ENCODE results near the gene ANXA4. TPM values are rescaled to one million over a fixed set of nuclear protein-coding genes. Genes with fewer than 3 reads are reported as not detected.
"Not testable (repeated sequence)": the region's sequence is repeated elsewhere in the genome, so short reads cannot be mapped to it uniquely, and the experiment has no call there.

The ANXA4 gene
- total RNA-seq, 1 donor from 2014 or later, result 102 TPM

- ATAC-seq, result no peak
These were observed 3.1 kb downstream of the ANXA4 start for GRCh38 chr2:69745035-69745434.

GRCh38 chr2:69750246-69750645 lies 8.3 kb downstream of the ANXA4 start:
- ATAC-seq, result no peak
- DNase-seq (ENCODE audit: low spot score), result no peak

More at GRCh38 chr2:69745035-69745434, 3.1 kb downstream of the ANXA4 start:
- no peak for DNase-seq (ENCODE audit: low spot score)

GRCh38 chr2:69753659-69754363 lies 11.9 kb downstream of the ANXA4 start:
- DNase-seq (ENCODE audit: low spot score) (peak; percentile 6), ATAC-seq (peak; percentile 60)

- peak; percentile 24 for ATAC-seq
- peak; percentile 21 for DNase-seq (ENCODE audit: low spot score)
These were observed 12.7 kb downstream of the ANXA4 start for GRCh38 chr2:69754633-69755032.

GRCh38 chr2:69755862-69756467 lies 14.0 kb downstream of the ANXA4 start:
- ATAC-seq (peak; percentile 48), DNase-seq (ENCODE audit: low spot score) (peak; percentile 19)

- DNase-seq (ENCODE audit: low spot score) (no peak), ATAC-seq (no peak)
These were observed 20.1 kb downstream of the ANXA4 start for GRCh38 chr2:69762025-69762424.

GRCh38 chr2:69762513-69763494 lies 20.9 kb downstream of the ANXA4 start:
- peak; percentile 34 for DNase-seq (ENCODE audit: low spot score)
- ATAC-seq, result no peak

GRCh38 chr2:69763831-69764230 lies 21.9 kb downstream of the ANXA4 start:
- peak; percentile 12 for DNase-seq (ENCODE audit: low spot score)
- ATAC-seq, result not testable (repeated sequence)

GRCh38 chr2:69764286-69765095 lies 22.6 kb downstream of the ANXA4 start:
- ATAC-seq, result peak; percentile 33
- no peak for DNase-seq (ENCODE audit: low spot score)

GRCh38 chr2:69765096-69765380 lies 23.1 kb downstream of the ANXA4 start:
- DNase-seq (ENCODE audit: low spot score) (no peak), ATAC-seq (no peak)

GRCh38 chr2:69766014-69766413 lies 24.1 kb downstream of the ANXA4 start:
- DNase-seq (ENCODE audit: low spot score) (no peak), ATAC-seq (no peak)

GRCh38 chr2:69767034-69767433 lies 25.1 kb downstream of the ANXA4 start:
- no peak for ATAC-seq
- no peak for DNase-seq (ENCODE audit: low spot score)

GRCh38 chr2:69768235-69768634 lies 26.3 kb downstream of the ANXA4 start:
- no peak for DNase-seq (ENCODE audit: low spot score)
- ATAC-seq, result peak; percentile 31

- ATAC-seq (peak; percentile 60), DNase-seq (ENCODE audit: low spot score) (no peak)
These were observed 26.9 kb downstream of the ANXA4 start for GRCh38 chr2:69768789-69769188.

- ATAC-seq, result peak; percentile 11
- no peak for DNase-seq (ENCODE audit: low spot score)
These were observed 27.3 kb downstream of the ANXA4 start for GRCh38 chr2:69769272-69769671.

- no peak for ATAC-seq
- DNase-seq (ENCODE audit: low spot score), result no peak
These were observed 28.3 kb downstream of the ANXA4 start for GRCh38 chr2:69770193-69770702.

- no peak for ATAC-seq
These were observed 28.8 kb downstream of the ANXA4 start for GRCh38 chr2:69770747-69771146.

GRCh38 chr2:69771461-69771860 lies 29.5 kb downstream of the ANXA4 start:
- ATAC-seq (no peak), DNase-seq (ENCODE audit: low spot score) (no peak)

More at GRCh38 chr2:69770747-69771146, 28.8 kb downstream of the ANXA4 start:
- no peak for DNase-seq (ENCODE audit: low spot score)

- DNase-seq (ENCODE audit: low spot score) (no peak), ATAC-seq (no peak)
These were observed 31.3 kb downstream of the ANXA4 start for GRCh38 chr2:69773206-69773605.

GRCh38 chr2:69774258-69774983 lies 32.5 kb downstream of the ANXA4 start:
- DNase-seq (ENCODE audit: low spot score), result peak; percentile 42
- not testable (repeated sequence) for ATAC-seq

Measured in left lobe of liver (tissue), 2 donors.